Breast epithelium (tissue), 4 donors: ENCODE measurements around the gene FARP1. TPM values are rescaled to one million over a fixed set of nuclear protein-coding genes. Genes with fewer than 3 reads are reported as not detected.

Experiments used
- DNase-seq, 2 donors: peaks; one replicate each; pipeline ENCODE4 v3.0.0-alpha.2; 2019; ENCODE audit warnings: low spot score in 2 of 2
- H3K27ac ChIP-seq, 2 donors: fragments of 200-600 bp; sonication (generic) in 1 of 2; one replicate each; pipeline ENCODE4 v1.5.1; 2016 to 2019; ENCODE audit warnings: mild to moderate bottlenecking in 1 of 2
- H3K27me3 ChIP-seq, 2 donors: fragments of 200-600 bp; sonication (generic) in 1 of 2; one replicate each; pipeline versions ENCODE4 v1.5.1 to v1.6.0; 2017 to 2019; ENCODE audit warnings: control low read depth in 1 of 2, mild to moderate bottlenecking in 1 of 2
- H3K36me3 ChIP-seq: fragments of 200-600 bp; one replicate; pipeline ENCODE4 v1.5.1; 2019
- H3K4me1 ChIP-seq, 2 donors: fragments of 200-600 bp; sonication (generic); one replicate each; pipeline ENCODE4 v1.5.1; 2016 to 2019; ENCODE audit warnings: control low read depth in 1 of 2
- H3K4me3 ChIP-seq, 3 donors: fragments of 200-600 bp; sonication (generic); 1 replicate in 2 of 3; 2 replicates in 1 of 3; pipeline ENCODE4 v1.5.1; 2016 to 2019; ENCODE audit warnings: mild to moderate bottlenecking in 3 of 3, moderate library complexity in 2 of 3
- H3K9me3 ChIP-seq, 2 donors: fragments of 200-600 bp; sonication (generic) in 1 of 2; one replicate each; pipeline ENCODE4 v1.5.1; 2016 to 2019; ENCODE audit warnings: control low read depth in 1 of 2
- POLR2A ChIP-seq: fragments of 450-650 bp; IDR thresholded peaks from one replicate; pipeline ENCODE4 v1.6.1; 2016; ENCODE audit warnings: antibody characterized with exemption, mild to moderate bottlenecking, moderate library complexity
- POLR2AphosphoS5 ChIP-seq, 3 donors: sonication (generic); formaldehyde crosslinking; IDR thresholded peaks; one replicate each; pipeline ENCODE4 v1.6.1; 2017; ENCODE audit warnings: antibody characterized with exemption in 3 of 3
- intact Hi-C: fragments of 100-400 bp; cut with DNase I; formaldehyde crosslinking; loops from one replicate; pipeline ENCODE4 v1.15.1; 2023; ENCODE audit warnings: low total_unique reads
- total RNA-seq, 3 donors: library from RNA; depleted of rRNA; stranded (reverse); fragments of >200 nt; gene quantifications; one replicate each; pipeline ENCODE4 v1.1.0, GENCODE V29; 2016
- TF ChIP-seq, protein P1 (sequence below), 3 donors: fragments of 450-650 bp; IDR thresholded peaks; one replicate each; pipeline ENCODE4 v1.5.1; 2016 to 2017; ENCODE audit warnings: antibody characterized with exemption in 3 of 3, mild to moderate bottlenecking in 3 of 3, moderate library complexity in 3 of 3

FARP1 gene
- total RNA-seq, 3 donors from 2014 or later: 29.8 to 97.3 (median 80.1) TPM

DNA sequence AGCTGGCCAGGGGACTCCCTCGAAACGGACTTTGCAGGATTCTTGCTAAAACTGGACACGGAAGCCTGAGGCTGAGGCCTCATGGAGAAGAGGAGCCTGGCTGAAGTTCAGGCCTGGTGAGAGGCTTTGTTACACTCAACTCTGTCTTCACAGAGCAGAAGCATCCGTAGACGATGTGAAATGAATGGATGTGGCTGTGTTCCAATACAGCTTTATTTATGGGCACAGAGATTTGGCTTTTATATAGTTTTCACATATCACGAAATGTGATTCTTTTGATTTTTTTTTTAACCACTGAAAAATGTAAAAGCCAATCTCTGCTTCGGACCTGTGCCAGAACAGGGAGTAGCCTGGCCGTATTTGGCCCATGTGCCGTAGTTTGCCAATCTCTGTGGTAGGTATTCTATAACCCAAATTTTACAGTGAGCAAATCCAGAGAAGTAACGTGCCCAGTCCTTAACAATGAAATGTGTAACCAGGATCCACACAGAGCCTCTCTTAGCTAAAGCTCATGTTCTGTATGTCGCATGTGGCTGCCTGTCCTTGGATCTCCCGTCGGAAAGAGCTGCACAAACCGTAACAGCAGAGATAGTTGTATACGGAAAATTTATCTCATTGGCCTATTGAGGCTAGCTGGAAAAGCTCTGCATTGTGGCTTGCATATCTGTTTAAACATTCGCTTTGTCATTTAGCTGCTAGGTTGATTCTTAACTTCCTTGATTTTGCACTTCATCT is 205.7 kb downstream of the FARP1 start:
- no peak overlapping the region for H3K27ac ChIP-seq
- intact Hi-C loops: no loop called here
- no peaks in the 10 kb centered on the region for H3K27me3 ChIP-seq

DNA sequence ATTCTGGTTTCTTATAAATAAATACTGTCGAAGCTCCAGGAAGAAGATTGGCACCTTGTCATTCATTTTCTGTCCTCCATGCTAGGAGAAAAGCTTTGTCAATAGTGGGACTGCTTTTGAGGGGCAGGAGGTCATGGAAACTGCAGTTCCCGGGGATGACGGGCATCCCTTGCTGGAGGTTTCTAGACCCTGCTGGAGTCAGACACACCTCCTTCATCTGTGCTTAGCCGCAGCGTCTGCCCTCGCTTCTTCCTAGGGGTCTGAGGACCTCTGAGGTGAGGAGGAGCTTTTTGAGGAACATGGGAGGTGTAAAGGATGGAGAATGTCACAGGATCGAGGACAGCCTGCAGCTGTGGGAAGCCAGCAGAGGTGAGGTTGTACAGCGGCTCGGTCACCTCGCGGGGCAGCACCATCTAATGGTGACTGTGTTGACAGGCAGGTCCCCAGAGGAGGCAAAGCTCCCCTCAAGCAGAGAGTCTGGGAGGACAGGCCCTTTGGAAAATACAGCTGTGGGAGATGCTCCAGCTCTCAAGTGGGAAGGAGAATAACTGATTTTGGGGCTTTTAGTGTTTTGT is 206.9 kb downstream of the FARP1 start:
- intact Hi-C loops: no loop called here
- Histone ChIP-seq H3K27me3 (no peaks in the 10 kb centered on the region), H3K9me3 (no peaks in the 10 kb centered on the region), H3K4me1 (no peaks in the 10 kb centered on the region), H3K36me3 (no peaks in the 10 kb centered on the region), H3K4me3 (no peak overlapping the region), H3K27ac (no peak overlapping the region)
- peak in 1 of 2 donors; percentile 59 for DNase-seq
- no peak for TF ChIP-seq POLR2A
- TF ChIP-seq, protein P1, sequence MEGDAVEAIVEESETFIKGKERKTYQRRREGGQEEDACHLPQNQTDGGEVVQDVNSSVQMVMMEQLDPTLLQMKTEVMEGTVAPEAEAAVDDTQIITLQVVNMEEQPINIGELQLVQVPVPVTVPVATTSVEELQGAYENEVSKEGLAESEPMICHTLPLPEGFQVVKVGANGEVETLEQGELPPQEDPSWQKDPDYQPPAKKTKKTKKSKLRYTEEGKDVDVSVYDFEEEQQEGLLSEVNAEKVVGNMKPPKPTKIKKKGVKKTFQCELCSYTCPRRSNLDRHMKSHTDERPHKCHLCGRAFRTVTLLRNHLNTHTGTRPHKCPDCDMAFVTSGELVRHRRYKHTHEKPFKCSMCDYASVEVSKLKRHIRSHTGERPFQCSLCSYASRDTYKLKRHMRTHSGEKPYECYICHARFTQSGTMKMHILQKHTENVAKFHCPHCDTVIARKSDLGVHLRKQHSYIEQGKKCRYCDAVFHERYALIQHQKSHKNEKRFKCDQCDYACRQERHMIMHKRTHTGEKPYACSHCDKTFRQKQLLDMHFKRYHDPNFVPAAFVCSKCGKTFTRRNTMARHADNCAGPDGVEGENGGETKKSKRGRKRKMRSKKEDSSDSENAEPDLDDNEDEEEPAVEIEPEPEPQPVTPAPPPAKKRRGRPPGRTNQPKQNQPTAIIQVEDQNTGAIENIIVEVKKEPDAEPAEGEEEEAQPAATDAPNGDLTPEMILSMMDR (IDR thresholded peaks at IDR 0.05): no peak
- TF ChIP-seq POLR2AphosphoS5 (IDR thresholded peaks at IDR 0.05): no peak

More for the DNA sequence above, 205.7 kb downstream of the FARP1 start:
- TF ChIP-seq, protein P1 (IDR thresholded peaks at IDR 0.05): no peak
- TF ChIP-seq POLR2A (no peak), POLR2AphosphoS5 (IDR thresholded peaks at IDR 0.05) (no peak)
- Histone ChIP-seq H3K36me3 (no peaks in the 10 kb centered on the region), H3K4me3 (no peak overlapping the region), H3K9me3 (no peaks in the 10 kb centered on the region), H3K4me1 (no peaks in the 10 kb centered on the region)
- DNase-seq: no peak

DNA sequence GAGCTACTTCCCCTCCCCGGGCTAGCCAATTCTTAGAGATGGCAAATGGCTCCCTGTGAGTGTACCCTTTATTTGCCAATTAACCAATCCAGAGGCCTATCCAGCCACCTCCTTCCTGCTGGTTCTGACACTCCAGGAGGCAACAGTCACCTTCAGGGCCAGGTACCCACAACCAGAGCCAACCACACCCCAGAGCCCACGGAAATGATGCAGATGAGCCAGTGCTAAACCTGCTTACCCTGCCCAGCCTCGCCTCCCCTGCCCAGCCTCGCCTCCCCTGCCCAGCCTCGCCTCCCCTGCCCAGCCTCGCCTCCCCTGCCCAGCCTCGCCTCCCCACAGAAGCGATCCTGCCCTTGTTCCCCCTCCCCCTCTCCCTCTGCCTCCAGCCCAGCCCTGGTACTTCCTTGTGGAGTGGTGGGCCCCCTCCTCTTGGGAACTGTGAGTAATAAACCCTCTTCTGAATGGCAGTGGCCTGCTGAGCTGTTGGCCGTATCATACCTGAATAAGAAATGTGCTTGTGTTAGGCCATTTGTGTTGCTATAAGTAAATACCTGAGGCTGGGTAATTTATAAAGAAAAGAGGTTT is 207.9 kb downstream of the FARP1 start:
- no peaks in the 10 kb centered on the region for H3K36me3 ChIP-seq
- intact Hi-C loops: no loop called here
- no peaks in the 10 kb centered on the region for H3K4me1 ChIP-seq
- no peaks in the 10 kb centered on the region for H3K9me3 ChIP-seq
- no peak overlapping the region for H3K4me3 ChIP-seq
- no peak overlapping the region for H3K27ac ChIP-seq
- no peaks in the 10 kb centered on the region for H3K27me3 ChIP-seq
- no peak for DNase-seq
- TF ChIP-seq, protein P1 (IDR thresholded peaks at IDR 0.05): no peak
- TF ChIP-seq POLR2A: no peak
- no peak for TF ChIP-seq POLR2AphosphoS5 (IDR thresholded peaks at IDR 0.05)

DNA sequence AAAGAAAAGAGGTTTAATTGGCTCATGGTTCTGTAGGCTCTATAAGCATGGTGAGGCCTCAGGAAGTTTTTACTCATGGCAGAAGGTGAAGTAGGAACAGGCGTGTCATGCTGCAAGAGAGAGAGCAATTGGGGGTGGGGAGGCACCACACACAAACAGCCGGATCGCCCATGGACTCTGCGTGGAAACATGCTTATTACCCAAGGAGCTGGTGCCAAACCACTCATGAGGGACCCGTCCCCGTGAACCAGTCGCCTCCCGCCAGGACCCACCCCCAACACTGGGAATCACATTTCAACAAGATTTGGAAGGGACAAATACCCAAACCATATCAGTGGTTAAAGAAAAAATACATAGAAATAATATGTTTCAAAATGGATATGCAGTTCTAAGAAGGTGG is 208.7 kb downstream of the FARP1 start:
- no peak for DNase-seq
- H3K36me3 ChIP-seq: no peaks in the 10 kb centered on the region
- TF ChIP-seq, protein P1 (IDR thresholded peaks at IDR 0.05): no peak
- TF ChIP-seq POLR2A (no peak), POLR2AphosphoS5 (IDR thresholded peaks at IDR 0.05) (no peak)
- intact Hi-C loops: no loop called here
- H3K4me3 ChIP-seq: no peak overlapping the region
- H3K9me3 ChIP-seq: no peaks in the 10 kb centered on the region
- H3K27me3 ChIP-seq: no peaks in the 10 kb centered on the region
- no peaks in the 10 kb centered on the region for H3K4me1 ChIP-seq
- H3K27ac ChIP-seq: no peak overlapping the region

DNA sequence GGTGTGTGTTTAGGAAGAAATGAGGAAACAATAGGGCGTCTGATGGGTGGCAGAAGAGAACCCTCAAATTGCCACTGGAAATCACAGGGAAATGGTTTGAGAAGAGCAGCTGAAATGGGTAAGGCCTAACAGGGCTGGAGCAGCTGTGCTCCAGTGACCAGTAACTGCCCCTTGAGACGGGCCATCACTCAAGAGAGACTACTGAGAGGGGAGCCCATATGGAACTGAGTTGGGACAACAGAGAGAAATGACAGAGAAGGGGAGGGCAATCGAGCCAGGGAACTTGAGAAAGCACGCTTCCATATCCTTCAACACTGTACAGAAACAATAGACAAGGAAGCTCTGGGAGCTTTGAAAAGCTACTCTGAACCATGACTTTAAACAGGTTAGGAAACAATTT is 209.3 kb downstream of the FARP1 start:
- no peak overlapping the region for H3K4me3 ChIP-seq
- no peak overlapping the region for H3K27ac ChIP-seq
- intact Hi-C loops: no loop called here
- no peaks in the 10 kb centered on the region for H3K9me3 ChIP-seq
- no peaks in the 10 kb centered on the region for H3K4me1 ChIP-seq
- TF ChIP-seq POLR2AphosphoS5 (IDR thresholded peaks at IDR 0.05) (no peak), POLR2A (no peak)
- TF ChIP-seq, protein P1 (IDR thresholded peaks at IDR 0.05): no peak
- no peaks in the 10 kb centered on the region for H3K27me3 ChIP-seq
- H3K36me3 ChIP-seq: no peaks in the 10 kb centered on the region
- DNase-seq: no peak
